ENCODE data around the gene INSM1.

GRCh38 chr20:20393207-20394120 is 25.6 kb downstream of the INSM1 start:
- TF ChIP-seq, protein P1, sequence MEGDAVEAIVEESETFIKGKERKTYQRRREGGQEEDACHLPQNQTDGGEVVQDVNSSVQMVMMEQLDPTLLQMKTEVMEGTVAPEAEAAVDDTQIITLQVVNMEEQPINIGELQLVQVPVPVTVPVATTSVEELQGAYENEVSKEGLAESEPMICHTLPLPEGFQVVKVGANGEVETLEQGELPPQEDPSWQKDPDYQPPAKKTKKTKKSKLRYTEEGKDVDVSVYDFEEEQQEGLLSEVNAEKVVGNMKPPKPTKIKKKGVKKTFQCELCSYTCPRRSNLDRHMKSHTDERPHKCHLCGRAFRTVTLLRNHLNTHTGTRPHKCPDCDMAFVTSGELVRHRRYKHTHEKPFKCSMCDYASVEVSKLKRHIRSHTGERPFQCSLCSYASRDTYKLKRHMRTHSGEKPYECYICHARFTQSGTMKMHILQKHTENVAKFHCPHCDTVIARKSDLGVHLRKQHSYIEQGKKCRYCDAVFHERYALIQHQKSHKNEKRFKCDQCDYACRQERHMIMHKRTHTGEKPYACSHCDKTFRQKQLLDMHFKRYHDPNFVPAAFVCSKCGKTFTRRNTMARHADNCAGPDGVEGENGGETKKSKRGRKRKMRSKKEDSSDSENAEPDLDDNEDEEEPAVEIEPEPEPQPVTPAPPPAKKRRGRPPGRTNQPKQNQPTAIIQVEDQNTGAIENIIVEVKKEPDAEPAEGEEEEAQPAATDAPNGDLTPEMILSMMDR (conservative IDR thresholded peaks at IDR 0.05 in 1 of 2, IDR thresholded peaks at IDR 0.05 in 1 of 2; ENCODE audit: extremely low read depth in 1 of 2, insufficient read depth in 1 of 2, low read depth in 1 of 2, low read length in 2 of 2): no peak
- no peak for TF ChIP-seq EZH2 (IDR thresholded peaks at IDR 0.05; ENCODE audit: borderline replicate concordance, low read length)
